KOPT-K1 (cell line): ENCODE measurements around the gene MPP1.

Experiments
- H3K27ac ChIP-seq: fragments of 200-600 bp; sonication (generic); 2 replicates; pipeline ENCODE4 v1.5.1; 2016; ENCODE audit warnings: antibody characterized with exemption, mild to moderate bottlenecking, low read depth, low read length; ENCODE audit not compliant: poor library complexity, severe bottlenecking
- H3K36me3 ChIP-seq: fragments of 200-600 bp; sonication (generic); 2 replicates; pipeline ENCODE4 v1.5.1; 2017; ENCODE audit warnings: antibody characterized with exemption, mild to moderate bottlenecking, low read length, moderate library complexity; ENCODE audit not compliant: insufficient read depth
- H3K9me3 ChIP-seq: fragments of 200-600 bp; sonication (generic); 2 replicates; pipeline ENCODE4 v1.5.1; 2017; ENCODE audit warnings: antibody characterized with exemption, low read length, mild to moderate bottlenecking; ENCODE audit not compliant: insufficient read depth, poor library complexity, severe bottlenecking

The MPP1 gene

DNA sequence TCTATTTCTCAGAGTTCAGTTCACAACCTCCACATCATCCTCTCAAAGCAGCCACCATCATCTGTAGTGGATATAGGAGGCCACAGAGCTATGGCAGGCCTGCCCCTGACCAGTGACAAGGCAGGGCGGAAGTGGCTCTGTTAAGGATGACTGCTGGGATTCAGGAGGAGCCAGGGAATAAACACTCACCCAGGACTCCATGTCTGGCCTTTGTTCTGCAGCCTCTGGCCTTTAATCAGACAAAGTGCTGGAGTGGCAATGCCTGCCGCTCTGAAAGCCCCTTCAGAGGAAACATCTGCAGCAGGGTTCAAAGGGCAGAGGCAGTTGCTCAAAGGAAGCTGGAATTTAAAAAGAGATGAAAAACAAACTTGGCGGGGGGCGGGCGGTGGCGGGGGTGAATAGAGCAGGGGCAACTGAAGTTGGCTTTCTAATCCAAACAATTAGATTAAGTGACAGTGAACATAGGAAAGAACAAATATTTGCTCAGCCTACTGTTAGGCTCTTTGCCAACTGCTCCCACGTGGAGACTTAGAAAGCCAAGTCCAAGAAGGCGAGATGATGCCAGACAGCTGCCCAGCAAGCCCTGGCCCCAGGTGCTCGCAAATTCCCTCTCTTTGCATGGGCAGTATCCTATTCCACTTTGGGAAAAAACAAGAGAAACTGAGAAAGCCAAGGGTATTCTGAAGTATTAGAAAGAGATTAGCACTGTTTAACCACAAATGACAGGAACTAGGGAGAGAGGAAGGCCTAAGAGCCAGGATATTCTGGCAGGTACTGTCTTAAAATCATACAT lies 5.5 kb downstream of the MPP1 start:
- Histone ChIP-seq H3K27ac (peak overlapping the region; percentile 96), H3K9me3 (no peaks in the 10 kb centered on the region), H3K36me3 (no peaks in the 10 kb centered on the region)

DNA sequence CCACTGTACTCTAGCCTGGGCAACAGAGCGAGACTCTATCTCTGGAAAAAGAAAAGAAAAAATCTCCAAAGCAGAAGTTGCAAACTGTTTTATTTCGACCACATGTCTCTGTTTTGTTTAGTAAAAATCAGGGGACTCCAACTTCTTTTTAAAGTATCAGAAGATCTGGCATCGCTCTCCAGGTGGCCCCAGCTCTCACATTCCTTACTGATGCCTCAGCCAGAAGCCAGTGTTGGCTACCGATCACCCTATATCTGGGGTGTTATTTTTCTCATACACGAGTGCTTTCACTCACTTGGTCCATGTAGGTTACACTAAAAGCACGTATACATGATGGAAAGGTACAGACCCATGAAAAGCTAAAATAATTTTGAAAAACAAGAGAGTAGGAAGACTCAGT lies 8.3 kb downstream of the MPP1 start:
- H3K36me3 ChIP-seq: peaks cover 1% of the 10 kb centered on the region; the same call in 1 of the 2 replicates
- no peaks in the 10 kb centered on the region for H3K9me3 ChIP-seq
- peak overlapping the region; percentile 19 for H3K27ac ChIP-seq

DNA sequence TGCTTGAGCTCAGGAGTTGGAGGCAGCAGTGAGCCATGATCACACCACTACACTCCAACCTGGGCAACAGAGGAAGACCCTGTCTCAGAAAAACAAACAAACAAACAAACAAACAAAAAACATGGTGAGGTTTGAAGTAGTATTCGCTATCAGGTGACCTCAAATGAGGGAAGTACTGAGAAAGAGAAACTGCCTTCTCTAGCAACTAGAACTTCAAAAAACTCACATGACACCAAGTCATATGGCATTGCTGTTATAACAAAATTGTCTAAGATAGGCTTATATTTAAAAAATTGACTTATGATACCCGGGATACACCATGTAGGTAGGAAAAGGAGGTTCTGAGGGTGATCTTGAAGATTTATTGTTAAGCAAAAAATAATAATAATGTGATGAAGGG lies 10.3 kb downstream of the MPP1 start:
- no peaks in the 10 kb centered on the region for H3K9me3 ChIP-seq
- H3K36me3 ChIP-seq: peaks cover 19% of the 10 kb centered on the region
- H3K27ac ChIP-seq: no peak overlapping the region

DNA sequence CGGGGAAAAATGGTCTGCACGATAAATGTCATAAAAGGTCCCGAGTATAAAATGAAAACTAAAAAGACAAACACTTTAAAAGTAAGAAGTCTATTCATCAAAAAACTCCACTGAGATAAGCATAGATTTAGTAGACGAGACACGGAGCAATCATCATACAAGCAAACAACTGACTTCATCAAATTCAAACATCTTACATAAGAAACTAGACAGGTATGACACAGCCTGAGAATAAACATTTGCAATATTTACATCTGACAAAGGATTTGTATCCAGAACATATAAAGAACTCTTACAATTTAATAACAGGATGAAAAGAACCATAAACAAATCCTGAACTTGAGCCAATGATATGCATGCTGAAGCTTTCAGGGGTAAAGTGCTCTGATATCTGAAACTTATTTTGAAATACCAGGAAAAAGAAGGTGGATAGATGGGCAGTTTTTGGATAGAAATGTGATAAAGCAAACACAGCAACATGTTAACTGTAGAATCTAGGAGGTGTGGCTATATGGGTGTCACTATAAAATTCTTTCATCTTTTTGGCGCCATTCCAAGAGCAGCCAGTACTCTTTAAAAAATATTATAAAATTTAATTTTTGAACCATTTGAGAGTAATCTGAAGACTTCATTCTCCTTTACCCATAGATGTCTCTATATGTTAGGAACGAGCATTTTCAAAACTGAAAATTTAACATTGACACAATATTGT lies 12.0 kb downstream of the MPP1 start:
- H3K27ac ChIP-seq: no peak overlapping the region
- H3K36me3 ChIP-seq: peaks cover 35% of the 10 kb centered on the region
- no peaks in the 10 kb centered on the region for H3K9me3 ChIP-seq

DNA sequence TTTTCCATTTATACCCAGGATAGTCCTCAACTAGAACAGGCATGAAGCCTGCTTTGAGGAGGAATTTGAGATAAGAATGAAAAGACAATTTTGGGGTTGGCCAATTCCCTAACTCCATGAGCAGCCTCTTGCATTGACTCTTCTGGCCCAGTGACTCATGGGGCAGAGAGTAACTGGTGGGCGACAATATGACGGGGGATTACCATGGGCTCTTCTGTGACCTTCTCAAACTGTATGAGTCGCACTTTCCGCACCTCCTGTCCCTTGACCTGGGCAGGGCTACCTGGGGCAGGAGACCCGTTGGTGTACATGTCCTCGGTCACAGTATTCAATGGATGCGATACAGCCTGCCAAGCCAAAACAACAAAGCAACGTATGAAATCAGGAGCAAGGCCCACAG lies 13.3 kb downstream of the MPP1 start:
- no peak overlapping the region for H3K27ac ChIP-seq
- H3K36me3 ChIP-seq: peaks cover 46% of the 10 kb centered on the region
- H3K9me3 ChIP-seq: no peaks in the 10 kb centered on the region

DNA sequence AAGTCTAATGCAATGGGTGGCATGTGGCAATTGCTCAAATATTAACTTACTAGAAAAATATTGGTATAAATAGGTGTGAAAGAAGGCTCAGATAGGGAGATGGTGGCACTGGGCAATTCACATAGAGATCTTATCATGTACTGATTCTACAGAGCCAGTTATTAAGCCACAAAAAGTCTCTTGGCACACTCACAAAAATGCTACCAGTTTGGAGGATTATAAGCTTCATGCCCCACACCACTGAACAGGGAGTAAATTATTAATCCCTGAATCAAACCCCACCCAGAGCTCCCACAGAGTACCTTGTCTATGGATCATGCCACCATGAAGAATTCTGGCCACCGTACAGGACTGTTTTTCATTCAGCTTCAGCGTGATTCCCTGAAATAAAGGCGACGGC lies 13.8 kb downstream of the MPP1 start:
- no peaks in the 10 kb centered on the region for H3K9me3 ChIP-seq
- H3K27ac ChIP-seq: no peak overlapping the region
- H3K36me3 ChIP-seq: peaks cover 46% of the 10 kb centered on the region

DNA sequence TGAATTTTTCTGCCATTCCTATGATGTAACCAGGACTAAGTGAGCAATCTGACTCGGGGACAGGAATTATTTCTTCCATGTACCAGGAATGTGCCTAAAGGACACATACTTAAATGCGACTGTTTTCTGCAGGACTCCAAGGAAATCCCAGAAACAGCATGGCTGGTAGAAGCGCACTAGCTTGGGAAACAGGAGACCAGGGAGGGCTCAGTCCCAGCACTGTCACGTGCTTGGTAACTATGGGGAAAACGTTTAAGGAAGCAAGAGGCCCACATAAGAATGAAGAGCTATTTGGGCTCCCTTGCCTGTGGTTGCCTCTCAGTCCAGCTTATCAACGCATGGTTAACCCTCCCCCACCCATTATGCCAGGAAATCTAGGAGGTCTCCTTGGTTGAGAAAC lies 19.6 kb downstream of the MPP1 start:
- Histone ChIP-seq H3K27ac (peak overlapping the region; percentile 43), H3K9me3 (no peaks in the 10 kb centered on the region), H3K36me3 (peaks cover 88% of the 10 kb centered on the region)

DNA sequence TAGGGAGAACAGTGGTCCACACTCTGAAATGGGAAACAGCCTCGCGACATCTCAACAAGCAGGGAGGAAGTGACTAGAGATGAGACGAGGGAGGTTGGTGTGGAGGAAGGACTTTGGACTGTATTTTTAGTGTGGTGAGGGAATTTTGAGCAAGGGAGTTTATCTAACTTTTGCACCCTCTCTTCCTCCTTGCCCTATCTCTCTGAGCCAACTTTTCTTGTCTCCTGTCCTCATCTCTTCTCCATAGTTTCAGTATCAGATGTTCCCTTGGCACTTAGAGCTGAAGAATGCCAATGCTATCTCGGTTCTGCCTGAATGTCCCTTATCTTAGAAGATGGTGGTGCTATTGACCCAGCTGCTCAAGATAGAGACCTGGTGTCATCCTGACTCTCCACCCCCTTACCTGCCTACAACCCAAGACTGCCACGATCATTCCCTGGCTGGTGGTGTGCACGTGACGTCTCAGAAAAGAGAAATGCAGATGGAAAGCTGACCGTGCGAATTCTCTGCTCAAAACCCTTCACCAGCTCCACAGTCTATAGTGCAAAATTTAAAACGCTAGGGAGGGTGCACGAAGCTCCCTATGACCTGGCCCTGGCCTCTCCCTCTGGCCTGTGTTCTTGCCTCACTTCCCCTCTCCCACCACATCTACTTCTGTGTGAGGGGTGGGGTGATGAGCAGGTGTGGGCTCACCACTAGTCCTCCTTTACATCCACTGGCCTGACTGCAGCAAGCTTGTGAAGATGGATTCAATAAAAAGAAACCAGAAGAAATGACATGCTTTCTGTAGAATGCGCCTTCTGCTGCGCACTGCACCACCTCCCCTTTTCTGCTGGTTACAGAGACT lies 20.9 kb downstream of the MPP1 start:
- H3K36me3 ChIP-seq: peaks cover 89% of the 10 kb centered on the region
- no peak overlapping the region for H3K27ac ChIP-seq
- no peaks in the 10 kb centered on the region for H3K9me3 ChIP-seq

DNA sequence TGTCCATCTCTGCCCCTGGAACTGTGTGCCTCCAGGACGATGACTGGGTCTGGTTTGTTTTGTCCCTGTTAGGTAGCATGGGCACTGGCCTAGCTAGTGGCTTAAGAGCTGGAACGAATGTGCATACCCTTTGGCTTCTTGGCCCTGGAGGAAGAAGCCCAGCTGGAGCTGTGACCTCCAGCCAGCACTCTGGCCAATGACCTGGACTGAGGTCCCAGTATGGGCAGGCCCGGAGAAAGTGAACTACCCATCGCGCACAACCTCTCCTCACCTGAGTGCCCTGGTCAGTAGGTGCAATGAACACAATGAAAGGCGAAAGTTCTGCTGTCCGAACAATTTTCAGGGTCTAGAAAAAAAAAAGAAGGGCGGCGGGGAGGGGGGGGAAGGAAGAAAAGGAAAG lies 24.3 kb downstream of the MPP1 start:
- H3K36me3 ChIP-seq: peaks cover 97% of the 10 kb centered on the region
- H3K27ac ChIP-seq: no peak overlapping the region
- no peaks in the 10 kb centered on the region for H3K9me3 ChIP-seq

DNA sequence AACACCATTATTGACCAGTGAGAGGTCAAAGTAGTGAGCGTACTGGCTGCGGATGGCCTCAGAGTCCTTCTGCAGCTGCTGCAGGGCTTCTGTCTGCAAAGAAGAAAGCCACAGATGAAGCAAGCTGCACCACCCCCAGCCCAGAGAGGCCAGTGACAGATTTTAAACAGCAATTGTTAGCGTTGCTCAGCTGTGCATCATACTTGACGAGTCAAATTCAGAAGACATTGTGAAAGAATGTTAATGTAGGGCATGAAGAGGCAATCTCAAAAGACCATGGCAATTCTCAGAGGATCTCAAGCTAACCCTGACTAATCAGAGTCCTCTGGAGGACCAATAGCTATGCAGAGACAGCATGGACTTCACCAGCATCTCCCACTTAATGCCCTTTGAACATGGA lies 26.0 kb downstream of the MPP1 start:
- Histone ChIP-seq H3K27ac (no peak overlapping the region), H3K36me3 (peaks cover 97% of the 10 kb centered on the region), H3K9me3 (no peaks in the 10 kb centered on the region)

DNA sequence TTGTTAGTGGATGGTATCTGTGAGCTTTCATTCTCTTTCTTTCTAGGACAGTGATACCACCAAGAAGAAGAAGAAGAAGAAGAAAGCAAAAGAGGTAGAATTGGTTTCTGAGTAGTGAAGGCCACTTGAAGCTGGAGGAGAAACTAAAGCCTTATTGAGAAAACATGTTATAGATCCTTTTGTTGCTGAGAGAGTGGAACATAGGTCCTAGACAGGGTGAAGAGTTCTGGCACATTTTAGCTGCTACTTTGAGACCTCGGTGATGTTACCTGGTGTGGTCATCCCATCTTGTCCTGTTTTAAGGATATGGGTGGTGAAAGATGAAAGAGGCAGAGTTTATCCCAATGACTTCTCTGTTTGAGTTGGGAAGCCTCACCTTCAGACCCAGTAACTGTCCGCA lies 28.5 kb downstream of the MPP1 start:
- no peaks in the 10 kb centered on the region for H3K9me3 ChIP-seq
- H3K27ac ChIP-seq: no peak overlapping the region
- peaks cover 94% of the 10 kb centered on the region for H3K36me3 ChIP-seq

DNA sequence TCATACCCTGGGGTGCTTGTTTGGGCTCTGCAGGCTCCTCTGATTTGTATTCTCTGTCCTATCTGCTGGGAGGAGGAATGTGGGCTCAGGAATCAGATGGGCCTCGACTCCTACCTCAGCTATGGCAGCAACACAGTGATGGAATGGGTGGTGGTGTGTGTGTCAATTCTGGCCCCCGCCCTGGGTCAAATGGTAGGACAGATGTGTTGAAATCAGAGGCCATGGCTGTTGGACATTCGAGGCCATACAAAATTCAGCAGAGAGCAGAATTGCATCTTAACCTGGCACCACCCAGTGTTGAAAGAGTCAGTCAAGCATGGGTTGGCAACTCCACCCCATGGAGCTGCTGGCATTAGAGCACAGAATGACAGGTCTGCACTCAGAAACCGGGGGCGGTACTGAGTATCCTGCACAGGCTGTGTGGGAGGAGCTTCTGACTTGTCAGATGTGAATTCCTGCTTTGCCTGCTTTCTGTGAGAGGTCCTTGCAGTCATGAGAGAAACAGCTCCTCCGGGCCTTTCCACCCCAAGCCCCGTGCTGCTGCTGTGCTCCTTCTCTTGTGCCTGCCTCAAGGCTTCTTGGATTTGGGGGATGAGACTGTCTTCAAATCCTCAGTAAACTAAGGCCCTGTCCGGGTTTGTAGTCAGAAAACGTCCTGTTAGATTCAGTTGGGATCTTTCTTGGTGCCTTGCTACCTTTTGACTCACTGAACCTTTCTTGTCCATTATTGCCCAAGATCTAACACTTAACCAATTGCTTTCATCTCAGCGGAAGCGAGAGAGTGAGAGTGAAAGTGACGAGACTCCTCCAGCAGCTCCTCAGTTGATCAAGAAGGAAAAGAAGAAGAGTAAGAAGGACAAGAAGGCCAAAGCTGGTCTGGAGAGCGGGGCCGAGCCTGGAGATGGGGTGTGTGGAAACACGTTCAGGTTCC lies 29.6 kb downstream of the MPP1 start:
- no peak overlapping the region for H3K27ac ChIP-seq
- H3K9me3 ChIP-seq: no peaks in the 10 kb centered on the region
- peaks cover 94% of the 10 kb centered on the region for H3K36me3 ChIP-seq

DNA sequence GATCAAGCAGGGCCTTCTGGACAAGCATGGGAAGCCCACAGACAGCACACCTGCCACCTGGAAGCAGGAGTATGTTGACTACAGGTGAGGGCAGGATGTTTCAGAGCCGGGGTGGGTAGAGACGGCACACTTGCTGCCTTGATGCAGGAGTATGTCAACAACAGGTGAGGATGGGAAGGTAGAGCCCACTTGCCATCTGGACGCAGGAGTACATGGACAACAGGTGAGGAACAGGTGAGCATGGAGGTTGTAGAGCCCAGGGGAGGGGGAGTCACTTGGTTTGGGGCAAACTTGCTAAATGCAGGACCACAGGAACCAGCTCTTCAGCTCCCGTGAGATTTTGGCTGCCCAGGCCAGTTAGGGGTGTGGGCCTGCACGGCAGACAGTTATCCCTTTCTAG lies 30.7 kb downstream of the MPP1 start:
- H3K9me3 ChIP-seq: no peaks in the 10 kb centered on the region
- H3K27ac ChIP-seq: no peak overlapping the region
- H3K36me3 ChIP-seq: peaks cover 94% of the 10 kb centered on the region

DNA sequence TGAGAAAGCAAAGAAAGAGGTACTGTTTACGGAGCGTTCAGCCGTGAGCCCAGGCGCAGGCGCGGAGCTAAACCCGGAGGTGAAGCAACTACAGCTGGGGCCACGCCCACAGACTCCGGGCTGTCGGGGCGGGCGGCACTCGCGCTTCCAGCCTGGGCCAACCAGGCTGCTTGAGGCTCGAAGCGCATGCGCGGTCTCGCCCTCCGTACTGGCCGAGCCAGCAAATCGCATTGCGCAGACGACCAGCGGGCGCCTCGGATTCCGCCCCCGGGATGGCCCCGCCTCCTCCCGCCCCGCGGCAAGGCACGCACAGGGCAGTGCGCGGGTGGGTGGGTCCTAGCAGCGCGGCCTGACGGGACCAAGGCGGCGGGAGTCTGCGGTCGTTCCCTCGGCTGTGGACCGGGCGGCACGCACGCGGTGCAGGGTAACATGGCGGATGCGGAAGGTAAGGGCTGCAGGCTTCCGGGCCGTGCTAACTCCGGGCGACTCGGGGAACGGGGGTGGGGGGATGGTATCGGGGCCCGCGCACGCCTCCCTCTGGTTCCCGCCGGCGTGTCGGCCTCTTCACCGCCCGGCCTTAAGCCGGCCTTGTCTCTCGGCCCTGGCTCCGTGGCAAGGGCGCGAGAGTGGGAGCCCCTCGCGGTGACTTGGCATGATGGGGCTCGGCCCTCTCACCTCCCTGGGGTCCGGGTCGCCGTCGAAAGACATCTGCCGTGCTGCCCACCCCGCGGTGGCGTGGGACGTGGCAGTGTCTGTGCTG lies 42.6 kb downstream of the MPP1 start, which contains the start of gene DKC1:
Gene DKC1, plus strand, starts transcription at position 328 of the 760 bp plus-strand sequence. Its CDS starts 102 bp downstream, at position 430.
- Histone ChIP-seq H3K27ac (peak within 1 kb of the TSS; percentile 88), H3K9me3 (no peaks in the 10 kb centered on the region), H3K36me3 (peaks cover 33% of the 10 kb centered on the region)
